Measurements from ENCODE around the gene DENND2A.
A peak's percentile ranks its signal among the peaks of the same experiment; 100 is the strongest.
"Not testable (repeated sequence)": the region's sequence is repeated elsewhere in the genome, so short reads cannot be mapped to it uniquely, and the experiment has no call there.

The DENND2A gene

DNA sequence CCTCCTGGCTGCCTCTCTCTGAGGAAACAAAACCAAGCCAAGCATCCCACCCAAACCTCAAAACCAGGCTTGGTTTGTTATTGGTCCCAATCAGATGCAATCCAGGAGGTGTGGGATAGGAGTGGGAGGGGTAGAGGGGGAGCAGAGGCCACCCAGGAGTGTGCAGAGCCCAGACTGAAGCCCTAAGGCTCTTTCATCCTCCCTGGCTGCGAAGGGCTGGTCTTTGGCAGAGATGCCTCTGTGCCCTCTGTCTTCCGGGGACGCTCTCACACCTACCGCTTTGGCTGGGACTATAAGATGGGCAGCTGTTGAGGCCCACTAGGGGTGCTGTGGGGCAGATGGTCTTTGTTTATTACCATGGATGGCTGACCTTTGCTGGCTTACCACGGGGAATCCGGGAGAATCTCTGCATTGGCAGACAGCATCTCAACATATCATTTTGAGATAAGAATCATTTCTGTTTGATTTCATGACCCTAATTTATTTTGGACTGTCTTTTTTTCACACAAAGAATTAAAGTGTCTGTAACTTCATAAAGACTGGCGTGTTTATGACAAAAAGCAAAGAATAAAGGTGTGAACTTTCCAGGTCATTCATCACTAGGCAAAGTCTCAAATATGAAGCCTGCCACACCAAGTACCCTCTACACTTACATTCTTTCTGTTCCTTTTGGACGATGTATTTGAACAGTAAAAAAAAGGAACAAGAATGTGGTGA is 6.5 kb upstream of the DENND2A start:
- DNase-seq, result peak; percentile 78

DNA sequence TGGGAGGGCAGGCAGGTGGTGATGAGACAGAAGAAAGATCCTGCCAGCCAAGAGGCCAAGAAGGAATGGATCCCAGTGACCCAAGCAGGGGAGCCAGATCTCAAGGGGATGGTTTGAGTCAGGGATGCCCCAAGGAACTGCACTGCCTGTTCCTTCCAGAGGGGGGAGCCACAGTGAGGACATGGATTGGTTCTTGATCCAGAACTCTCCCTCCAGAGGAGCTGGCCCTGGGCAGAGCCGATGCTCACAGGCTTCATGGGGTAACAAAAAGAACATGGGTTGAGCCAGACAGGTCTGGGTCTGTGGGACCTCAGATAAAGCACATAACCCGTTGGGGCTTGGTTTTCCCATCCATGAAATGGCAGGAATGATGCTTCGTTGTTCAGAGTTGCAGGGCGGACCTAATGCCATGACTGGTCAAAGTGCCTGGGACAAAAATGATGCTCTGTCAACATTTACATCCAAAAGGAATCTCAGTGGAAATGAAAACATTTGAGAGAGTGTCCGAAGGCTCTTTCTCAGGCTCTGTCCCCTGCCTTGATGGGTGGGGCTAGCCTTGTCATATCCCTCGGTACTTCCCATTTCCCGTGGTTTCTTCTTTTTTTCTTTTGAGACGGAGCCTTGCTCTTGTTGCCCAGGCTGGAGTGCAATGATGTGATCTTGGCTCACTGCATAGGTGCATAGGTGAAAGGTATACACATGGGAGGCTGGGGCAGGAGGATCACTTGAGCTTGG is 4.7 kb upstream of the DENND2A start:
- DNase-seq, result no peak

DNA sequence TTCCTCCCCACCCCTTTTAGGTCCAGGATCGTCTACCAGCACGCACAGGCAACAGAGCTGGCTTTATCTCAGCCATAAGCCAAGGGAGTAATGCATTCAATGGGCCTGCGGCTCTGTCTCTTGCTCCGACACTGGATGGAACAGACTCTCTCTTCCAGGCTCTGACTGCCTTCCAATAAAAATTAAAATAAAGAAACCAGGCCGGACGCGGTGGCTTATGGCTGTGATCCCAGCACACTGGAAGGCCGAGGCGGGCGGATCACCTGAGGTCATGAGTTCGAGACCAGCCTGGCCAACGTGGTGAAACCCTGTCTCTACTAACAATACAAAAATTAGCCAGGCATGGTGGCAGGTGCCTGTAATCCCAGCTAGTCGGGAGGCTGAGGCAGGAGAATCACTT is 4.1 kb upstream of the DENND2A start:
- DNase-seq, result not testable (repeated sequence)

DNA sequence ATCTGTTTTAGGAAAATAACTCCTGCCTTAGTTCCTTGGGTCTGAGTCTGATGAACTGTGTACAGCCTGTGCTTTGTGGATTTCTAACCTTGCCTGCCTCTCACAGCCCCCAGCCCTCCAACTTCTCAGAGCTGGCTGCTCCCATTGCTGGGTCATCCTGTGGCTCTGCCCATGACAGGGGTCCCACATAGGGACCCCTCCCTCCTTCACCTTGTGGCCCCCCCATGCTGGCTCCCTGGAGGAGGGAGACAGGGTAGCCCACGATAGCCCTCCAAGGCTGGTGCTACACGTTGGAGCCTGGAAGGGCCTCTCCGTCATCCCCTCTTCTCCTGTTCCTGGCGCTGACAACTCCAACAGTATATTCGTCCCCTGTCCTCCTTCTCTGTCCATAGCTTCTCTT is 2.8 kb upstream of the DENND2A start:
- no peak for DNase-seq

DNA sequence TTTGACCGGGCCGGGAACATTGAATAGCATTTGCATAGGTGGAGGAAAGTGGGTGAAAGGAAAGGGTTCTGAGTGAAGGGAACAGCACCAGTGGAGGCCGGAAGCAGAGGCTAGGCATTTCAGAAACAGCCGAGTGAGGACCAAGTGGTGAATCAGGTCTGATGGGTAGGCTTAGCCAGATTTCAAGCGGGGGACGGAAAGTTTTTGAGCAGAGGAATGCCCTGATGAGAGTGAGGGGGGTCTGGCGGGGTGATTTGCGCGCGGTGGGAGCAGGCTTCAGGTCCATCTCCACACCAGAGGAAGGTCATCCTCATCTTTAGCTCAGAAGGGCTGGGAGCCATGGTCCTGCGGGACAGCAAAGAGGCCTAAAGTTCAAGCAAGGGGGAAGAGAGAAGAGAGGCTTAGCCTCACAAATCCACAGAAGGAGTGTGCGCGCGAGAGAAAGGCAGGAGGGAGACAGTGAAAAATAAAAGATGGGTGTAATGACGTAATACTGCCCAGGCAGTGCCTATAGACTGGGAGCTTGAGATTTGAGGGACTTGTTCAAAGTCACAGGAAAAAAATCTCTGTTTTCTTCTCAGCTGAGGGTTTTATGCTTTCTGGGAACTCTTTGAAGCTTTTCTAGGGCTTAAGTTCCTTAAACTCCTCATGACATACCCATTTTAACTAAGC is 1.0 kb upstream of the DENND2A start:
- DNase-seq, result no peak

DNA sequence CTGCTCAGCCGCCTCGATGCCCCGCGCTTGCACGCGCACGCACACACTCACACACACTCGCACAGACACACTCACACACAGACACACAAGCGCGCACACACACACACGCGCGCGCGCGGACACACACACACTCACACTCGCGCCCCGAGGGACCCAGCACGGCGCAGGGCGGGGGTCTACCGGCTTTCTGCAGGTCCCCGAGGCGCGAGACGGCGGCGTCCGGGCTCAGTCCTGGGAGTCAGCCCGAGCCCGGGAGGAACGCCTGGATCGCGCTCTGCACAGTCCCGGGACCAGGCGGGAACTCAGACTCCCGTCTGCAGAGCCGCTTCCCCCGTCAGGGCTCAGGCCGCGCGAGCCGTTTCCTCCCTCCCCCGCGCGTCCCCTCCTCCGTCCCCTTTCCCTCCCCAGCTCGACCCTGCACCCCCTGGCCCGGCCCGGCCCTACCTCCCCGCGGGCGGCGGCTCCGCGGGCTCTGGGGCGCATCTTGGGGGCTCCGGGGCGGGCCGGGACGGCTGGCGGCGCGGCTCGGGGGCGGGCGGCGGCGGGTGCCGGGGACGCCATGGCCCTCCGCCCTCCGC is 464 bp downstream of the DENND2A start:
- DNase-seq, result no peak

DNA sequence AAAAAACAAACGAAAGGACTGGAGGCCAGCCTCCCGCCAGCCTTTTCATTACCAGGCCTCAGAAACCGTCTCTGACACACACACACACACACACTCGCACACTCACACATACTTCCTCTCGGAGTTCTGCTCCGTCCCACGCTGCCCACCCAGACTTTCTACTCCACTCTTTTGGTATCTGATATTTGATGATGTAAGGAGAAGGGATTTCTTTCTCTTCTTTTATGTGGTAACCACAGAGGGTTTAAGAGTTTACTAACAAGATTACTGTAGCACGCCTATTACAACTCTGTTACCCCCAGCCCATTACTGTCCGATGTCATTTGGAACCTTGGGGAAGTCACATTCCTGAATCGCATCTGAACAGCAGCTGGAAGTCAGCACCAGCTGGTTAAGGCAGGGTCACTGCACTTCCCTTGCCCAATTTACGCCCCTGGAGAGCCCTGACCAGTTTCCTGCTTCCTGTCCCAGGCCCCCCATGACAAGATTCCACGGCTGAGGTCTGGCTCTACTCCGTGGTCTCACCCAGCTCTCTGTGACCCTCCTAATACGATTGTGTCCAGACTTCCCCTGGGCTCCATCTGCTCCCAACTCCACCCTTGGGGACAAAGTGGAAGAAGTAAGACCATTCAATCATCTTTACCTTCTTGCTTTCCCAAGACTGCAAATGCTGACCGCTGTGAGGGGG is 1.1 kb downstream of the DENND2A start:
- DNase-seq, result no peak

DNA sequence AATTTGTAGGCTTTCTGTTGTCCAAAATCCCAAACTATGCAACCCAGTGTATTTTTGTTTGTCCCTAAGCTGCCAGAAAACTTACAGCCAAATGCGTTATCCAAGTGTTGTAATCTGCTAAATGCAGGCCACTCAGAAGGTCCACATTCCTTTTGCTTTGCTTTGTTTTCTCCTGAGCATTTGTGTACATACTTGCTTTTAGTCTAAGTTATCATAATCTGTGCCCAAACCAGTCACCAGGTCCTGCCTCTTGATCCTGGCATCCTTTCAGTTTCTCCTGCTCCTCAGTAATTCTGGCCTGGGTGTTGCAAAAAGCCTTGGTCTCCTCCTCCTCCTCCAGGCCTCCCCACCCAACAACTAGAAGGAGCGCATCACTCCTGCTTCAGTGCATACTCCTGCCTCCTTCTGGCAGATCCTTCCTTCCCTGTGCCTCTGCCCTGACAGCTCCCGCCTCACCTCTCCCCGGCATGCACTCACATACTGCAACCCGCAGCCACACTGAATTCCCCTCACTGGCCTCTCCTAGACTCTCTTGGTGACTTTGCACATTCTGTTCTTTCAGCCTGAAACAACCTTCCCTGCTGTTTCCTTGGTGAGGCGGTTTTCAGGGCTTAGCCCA is 2.3 kb downstream of the DENND2A start:
- no peak for DNase-seq

DNA sequence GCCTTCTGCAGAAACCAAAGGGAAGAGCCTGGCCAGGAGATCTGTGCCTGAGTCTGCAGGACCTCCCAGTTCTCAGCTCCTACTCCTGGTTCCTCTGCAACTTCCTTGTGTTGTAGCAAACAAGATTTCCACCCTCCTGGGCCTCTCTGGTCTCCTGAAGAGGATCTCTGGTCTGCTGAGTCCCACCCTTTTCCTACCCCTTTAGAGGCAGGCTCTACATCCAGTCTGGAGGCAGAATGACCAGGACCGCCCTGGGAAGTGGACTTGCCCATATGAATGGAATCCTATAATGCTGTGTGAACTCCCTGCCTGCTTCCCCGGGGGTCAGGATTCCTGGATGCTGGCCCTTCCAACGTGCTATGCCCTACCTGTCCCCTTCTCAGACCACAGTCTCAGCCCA is 3.2 kb downstream of the DENND2A start:
- no peak for DNase-seq

DNA sequence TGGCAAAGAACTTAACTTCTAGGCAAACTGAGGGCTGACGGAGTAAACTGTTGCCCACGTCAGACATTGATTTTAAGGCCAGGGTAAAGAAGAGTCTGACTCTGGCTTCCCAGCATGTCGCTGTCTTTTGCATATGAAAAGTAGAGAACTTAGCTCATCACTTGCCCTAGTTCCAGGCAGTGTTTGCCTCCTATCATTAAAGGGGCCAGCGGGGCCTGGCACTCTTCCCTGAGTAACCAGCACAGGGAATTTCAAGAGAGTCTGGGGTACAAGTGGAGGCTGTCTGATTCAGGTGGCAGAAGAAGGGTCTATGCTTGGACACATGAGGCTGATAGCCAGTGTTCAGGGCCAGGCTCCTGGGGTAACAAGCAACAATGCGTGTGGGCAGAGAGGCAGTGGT is 4.8 kb downstream of the DENND2A start:
- DNase-seq, result no peak

DNA sequence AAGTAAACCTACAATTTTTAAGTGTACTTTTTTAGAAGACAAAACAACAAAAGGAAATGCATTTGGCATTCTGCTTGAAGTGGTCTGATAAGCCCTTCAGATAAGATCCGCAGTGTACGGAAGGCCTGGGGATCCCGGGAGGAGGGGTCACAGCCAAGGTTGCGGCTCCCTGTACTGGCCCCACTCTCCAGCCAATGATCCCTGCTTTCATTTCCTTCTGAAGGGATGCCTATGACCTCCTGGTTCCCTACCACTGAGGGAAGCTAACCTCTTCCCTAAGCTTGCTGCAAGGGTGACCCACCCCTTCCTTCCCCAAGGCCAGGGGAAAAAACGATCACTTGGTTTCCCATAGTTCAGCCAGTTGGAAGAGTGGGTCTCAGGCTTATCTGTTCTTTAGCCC is 5.3 kb downstream of the DENND2A start:
- DNase-seq, result no peak

DNA sequence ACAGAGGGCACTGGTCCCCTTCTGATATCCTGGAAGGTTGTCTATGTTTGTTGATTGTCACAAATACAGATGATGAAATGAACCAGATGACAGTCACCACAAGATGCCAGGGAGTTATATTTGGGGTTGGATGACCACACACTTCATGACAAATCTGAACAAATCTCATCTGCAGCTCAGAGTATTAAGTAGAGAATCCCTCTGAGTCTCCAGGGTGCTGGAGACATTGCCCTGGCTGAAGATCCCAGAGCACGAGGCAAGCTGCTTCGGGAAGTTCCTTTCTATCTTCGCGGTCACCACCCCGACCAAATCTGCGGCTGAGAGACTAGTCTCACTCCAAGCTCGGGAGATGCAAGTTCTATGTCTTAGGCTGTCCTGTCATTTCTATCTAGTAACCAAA is 9.0 kb downstream of the DENND2A start:
- no peak for DNase-seq

DNA sequence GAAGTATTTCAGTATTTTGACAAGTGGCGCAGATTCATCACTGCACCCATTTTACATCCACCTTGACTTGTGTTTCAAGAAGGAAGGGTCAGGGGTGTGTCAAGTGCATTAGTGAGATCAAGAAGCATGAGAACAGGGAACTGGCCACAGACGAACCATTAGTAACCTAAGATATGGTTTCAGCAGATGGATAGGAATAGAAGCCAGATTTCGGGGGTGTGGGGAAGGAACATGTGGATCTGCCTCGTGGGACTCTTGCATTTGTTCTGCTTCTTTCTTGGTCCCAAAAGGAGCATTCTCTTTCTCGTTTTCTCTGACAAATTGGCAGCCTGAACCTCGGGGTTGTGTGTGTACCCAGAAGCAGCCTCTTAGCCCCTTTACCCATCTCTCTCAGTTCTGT is 9.6 kb downstream of the DENND2A start:
- DNase-seq, result no peak

DNA sequence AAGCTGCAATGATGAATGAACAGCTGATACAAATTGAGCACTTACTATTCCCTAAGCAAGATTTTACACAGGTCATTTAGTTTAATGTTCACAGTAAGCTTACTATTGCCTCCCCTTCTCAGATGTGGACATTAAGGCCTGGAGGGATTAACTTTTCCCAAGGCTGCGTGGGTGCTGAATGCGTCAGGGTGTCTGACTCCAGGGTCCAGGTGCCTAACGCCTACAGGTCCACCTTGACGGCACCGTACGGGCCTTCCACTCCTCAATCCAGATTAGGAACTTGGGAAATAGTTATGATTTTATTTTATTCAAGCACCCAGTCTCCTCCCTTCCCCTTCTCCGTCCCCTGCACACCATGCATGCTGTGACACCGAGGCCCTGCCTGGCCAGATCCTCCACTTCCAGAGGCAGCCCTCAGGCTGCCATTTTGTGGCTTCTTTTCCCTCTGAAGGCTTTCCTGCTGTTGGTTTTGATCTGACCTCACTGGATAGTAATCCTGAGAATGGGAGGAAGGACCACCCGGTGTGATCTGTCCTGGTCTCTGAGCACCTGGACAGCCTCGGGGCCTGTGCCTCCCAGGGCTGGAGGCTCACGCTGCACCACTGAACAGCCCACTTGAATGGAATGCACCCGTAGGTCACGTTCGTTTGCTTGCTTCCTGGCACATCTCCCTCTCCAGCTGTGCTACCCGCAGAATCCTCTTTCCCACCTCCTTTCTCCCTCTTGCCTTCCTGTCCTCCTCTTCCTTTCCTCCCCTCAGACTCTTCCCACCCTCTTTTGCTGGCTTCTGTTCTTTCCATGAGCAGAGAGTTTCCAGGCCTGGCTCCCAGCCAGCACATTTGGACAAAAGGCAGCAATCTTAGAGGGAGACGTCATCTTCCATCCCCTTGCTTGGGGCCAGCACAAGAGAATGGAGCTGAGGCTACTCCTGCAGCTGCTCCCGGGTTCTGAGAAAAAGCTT is 14.4 kb downstream of the DENND2A start:
- DNase-seq, result peak; percentile 66

DNA sequence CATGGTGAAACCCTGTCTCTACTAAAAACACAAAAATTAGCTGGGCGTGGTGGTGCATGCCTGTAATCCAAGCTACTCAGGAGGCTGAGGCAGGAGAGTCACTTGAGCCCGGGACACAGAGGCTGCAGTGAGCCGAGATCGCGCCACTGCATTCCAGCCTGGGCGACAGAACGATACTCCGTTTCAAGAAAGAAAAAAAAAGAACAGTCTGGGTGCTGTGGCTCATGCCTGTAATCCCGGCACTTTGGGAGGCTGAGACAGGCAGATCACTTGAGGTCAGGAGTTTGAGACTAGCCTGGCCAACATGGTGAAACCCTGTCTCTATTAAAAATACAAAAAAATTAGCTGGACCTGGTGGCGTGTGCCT is 15.4 kb downstream of the DENND2A start:
- not testable (repeated sequence) for DNase-seq

DNA sequence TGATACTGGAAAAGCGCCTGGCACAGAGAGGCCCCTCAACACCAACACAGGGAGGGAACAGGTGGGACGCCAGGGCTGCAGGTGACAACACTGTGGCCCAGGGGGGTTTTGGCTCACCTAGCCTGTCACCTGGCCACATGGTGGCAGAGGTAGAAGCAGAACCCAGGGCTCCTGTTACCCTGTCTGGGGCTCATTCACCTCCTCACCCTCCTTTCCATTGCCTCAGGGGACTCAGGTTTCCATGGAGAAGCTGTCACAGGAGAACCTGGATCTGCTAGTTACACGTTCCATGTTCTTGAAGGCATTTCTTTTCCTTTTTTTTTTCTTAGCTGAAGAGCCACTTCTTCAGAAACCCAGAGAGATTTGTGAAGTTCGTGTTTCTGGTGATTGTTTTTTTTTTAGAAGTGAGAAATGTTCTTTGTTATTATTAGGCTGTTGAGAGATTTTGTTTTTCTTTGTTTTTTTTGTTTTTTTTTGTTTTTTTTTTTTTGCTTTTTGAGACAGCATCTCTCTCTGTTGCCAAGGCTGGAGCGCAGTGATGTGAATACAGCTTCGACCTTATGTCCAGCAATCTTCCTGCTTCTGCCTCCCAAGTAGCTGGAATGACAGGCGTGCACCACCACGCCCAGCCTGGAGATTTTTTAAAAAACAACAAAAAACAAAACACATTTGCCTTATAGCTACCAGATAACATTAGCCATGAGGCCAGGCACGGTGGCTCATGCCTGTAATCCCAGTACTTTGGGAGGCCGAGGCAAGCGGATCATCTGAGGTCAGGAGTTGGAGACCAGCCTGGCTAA is 16.0 kb downstream of the DENND2A start:
- no peak for DNase-seq

DNA sequence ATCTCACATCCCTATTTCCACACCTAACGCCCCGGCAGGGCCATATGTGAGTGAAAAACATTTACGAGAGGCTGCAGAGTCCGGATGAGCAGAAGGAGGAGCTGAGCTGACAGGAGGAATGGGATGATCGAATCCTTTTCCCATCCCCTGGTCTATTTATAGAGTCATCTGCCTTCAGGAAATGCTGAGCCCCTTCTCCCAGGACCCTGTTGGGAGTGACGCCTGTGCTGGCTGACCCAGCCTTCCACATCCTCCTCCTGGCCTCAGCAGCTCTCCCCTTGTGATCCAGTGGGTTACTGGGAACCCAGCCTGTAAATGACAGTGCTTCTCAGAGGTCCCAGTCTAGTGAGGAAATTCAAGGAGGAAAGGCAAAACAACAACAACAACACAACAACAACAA is 16.6 kb downstream of the DENND2A start:
- DNase-seq, result no peak

DNA sequence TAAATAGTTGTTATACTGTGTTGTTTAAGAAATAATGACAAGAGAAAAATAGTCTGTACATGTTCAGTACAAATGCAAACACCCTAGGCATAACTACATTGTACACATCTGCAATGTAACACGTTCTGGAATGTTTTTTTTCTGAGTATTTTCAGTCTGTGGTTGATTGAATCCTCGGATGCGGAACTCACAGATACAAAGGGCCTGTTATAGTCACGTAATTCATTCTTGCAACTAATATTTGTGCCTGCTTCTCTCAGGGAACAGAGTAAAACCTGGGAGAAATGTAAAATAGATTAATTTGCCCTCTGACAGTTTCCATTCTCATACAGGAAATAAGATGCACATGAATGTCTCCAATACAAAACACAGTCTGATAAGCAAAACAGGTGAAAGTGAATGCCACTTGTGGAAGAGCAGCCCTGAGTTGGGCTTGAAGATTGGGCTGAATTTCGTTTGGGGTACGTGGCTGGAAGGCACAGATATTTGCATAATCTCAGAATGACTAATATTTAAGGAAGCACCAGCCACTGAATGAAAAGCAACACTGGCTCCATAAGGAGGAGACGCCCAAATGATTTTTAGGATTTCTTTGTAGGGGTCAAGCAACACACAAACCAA is 19.1 kb downstream of the DENND2A start:
- DNase-seq, result no peak

DNA sequence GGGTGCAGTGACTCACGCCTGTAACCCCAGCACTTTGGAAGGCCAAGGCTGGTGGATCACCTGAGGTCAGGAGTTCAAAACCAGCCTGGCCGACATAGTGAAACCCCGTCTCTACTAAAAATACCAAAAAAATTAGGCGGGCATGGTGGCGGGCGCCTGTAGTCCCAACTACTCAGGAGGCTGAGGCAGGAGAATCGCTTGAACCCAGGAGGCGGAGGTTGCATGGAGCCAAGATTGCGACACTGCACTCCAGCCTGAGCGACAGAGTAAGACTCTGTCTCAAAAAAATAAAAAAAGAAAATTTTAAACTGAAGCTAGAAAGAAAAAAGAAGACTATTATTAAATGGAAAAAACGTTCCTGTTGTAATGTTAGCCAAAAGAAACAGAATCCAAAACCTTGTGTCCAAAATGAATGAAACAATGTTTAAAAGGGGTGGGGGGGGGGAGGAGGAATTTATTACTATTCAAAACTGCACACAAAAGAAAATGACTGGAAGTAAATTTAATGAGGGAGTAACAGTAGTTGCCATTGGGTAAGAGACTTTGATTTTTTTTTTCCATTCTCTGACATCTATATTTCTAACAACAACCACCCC is 20.6 kb downstream of the DENND2A start:
- DNase-seq, result not testable (repeated sequence)

DNA sequence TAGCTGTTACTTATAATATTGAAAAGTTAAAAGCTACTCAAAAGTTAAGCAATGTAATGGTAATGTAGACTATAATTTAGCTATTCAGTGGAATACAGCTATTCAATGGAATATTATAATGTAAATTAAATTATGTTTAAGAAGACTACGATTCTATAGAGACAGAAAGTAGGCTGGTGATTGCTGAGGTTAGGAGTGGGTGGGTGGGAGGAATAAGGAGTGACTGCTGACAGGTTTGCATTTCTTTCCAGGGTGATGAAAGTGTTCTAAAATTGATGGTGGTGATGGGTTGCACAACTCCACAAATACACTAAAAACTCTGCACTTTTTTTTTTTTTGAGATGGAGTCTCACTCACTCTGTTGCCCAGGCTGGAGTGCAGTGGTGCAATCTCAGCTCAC is 21.4 kb downstream of the DENND2A start:
- DNase-seq, result no peak
